ENCODE measurements around the gene GABRR1.
A peak's percentile ranks its signal among the peaks of the same experiment; 100 is the strongest.

Gene GABRR1

GRCh38 chr6:89161326-89162046 is 55.7 kb downstream of the GABRR1 start:
- H3K4me3 ChIP-seq (ENCODE audit: insufficient read length, low read depth), result no peak overlapping the region
- no peaks in the 10 kb centered on the region for H3K9me3 ChIP-seq (ENCODE audit: insufficient read depth, low read length)
- H3K9ac ChIP-seq (ENCODE audit: insufficient read length, low read depth), result no peak overlapping the region
- peaks cover 28% of the 10 kb centered on the region for H3K36me3 ChIP-seq (ENCODE audit: insufficient read depth, insufficient read length, low read length)
- no peaks in the 10 kb centered on the region for H3K27me3 ChIP-seq (ENCODE audit: insufficient read depth, insufficient read length)
- no peak for DNase-seq (ENCODE audit: low read depth, low spot score)
- no peak for TF ChIP-seq YY1 (IDR thresholded peaks at IDR 0.05; ENCODE audit: insufficient read depth, insufficient read length)
- TF ChIP-seq ZNF274 (IDR thresholded peaks at IDR 0.05; ENCODE audit: low read depth, low read length), result no peak
- no peaks in the 10 kb centered on the region for H3K4me1 ChIP-seq (ENCODE audit: insufficient read depth, insufficient read length)

DNA sequence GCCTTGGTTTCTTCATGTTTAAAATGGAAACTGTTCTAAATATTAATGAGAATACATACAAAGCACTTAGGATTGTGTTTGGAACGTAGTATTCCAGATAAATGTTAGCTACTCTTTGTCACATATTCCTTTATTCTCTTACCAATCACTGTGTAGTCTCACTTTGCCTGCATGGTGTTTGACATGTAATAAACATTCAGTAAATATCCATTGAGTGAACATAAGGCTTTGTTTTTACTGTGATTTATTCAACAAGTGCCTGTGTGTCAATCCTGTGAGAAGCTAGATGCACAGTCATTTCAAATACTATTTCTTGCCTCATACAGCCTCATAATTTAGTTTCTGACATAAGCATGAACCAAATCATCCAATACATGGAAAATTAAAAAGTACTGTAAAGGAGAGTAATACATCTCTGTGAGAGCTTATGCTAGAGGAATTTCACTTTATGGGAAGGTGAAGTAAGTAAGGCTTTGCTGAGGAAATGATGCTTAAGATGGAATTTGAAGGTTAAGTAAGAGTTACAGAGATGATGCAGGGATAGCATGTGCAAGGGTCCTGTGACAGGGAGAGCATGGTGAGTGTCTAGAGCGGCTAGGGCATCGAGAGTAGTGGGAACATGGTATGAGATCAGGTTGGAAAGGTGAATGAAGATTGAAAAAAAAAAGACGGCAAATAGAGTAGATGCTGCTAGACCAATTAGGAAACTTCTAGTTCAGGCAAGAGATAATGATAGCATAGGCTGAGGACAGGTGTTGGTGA is 56.6 kb downstream of the GABRR1 start:
- H3K4me1 ChIP-seq (ENCODE audit: insufficient read depth, insufficient read length), result no peaks in the 10 kb centered on the region

DNA sequence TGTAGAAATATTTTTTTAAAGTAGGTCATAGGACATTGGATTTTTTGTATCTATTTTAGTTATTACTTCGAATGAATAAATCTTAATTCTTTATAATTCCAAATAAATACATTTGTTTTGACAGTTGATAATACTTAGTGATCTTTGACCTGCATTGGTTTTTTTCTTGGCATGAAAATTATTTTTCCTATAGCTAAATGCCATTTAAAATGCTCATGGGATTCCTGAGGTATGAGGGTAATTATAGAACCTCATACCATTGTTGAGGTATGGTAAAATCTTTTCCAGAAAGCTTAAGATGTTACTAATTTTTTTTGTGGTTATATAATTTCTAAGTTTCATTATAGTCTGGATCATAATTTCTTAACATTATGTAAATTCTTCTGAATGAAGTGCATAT is 63.0 kb downstream of the GABRR1 start:
- H3K9ac ChIP-seq (ENCODE audit: insufficient read length, low read depth), result no peak overlapping the region
- DNase-seq (ENCODE audit: low read depth, low spot score), result no peak
- H3K36me3 ChIP-seq (ENCODE audit: insufficient read depth, insufficient read length, low read length), result peaks cover 12% of the 10 kb centered on the region
- no peaks in the 10 kb centered on the region for H3K27me3 ChIP-seq (ENCODE audit: insufficient read depth, insufficient read length)
- TF ChIP-seq YY1 (IDR thresholded peaks at IDR 0.05; ENCODE audit: insufficient read depth, insufficient read length) (no peak), SUZ12 (IDR thresholded peaks at IDR 0.05; ENCODE audit: extremely low read depth, insufficient read depth, insufficient read length) (no peak), ZNF274 (IDR thresholded peaks at IDR 0.05; ENCODE audit: low read depth, low read length) (no peak)
- H3K9me3 ChIP-seq (ENCODE audit: insufficient read depth, low read length), result no peaks in the 10 kb centered on the region
- no peaks in the 10 kb centered on the region for H3K4me1 ChIP-seq (ENCODE audit: insufficient read depth, insufficient read length)
- no peak overlapping the region for H3K4me3 ChIP-seq (ENCODE audit: insufficient read length, low read depth)

More for the DNA sequence above, 56.6 kb downstream of the GABRR1 start:
- no peak for DNase-seq (ENCODE audit: low read depth, low spot score)
- TF ChIP-seq SUZ12 (IDR thresholded peaks at IDR 0.05; ENCODE audit: extremely low read depth, insufficient read depth, insufficient read length), result no peak
- TF ChIP-seq YY1 (IDR thresholded peaks at IDR 0.05; ENCODE audit: insufficient read depth, insufficient read length), result no peak
- no peak for TF ChIP-seq ZNF274 (IDR thresholded peaks at IDR 0.05; ENCODE audit: low read depth, low read length)
- no peaks in the 10 kb centered on the region for H3K9me3 ChIP-seq (ENCODE audit: insufficient read depth, low read length)
- H3K36me3 ChIP-seq (ENCODE audit: insufficient read depth, insufficient read length, low read length), result peaks cover 28% of the 10 kb centered on the region
- H3K27me3 ChIP-seq (ENCODE audit: insufficient read depth, insufficient read length), result no peaks in the 10 kb centered on the region
- H3K9ac ChIP-seq (ENCODE audit: insufficient read length, low read depth), result no peak overlapping the region
- no peak overlapping the region for H3K4me3 ChIP-seq (ENCODE audit: insufficient read length, low read depth)

- no peaks in the 10 kb centered on the region for H3K4me1 ChIP-seq (ENCODE audit: insufficient read depth, insufficient read length)
- H3K9ac ChIP-seq (ENCODE audit: insufficient read length, low read depth), result no peak overlapping the region
- H3K9me3 ChIP-seq (ENCODE audit: insufficient read depth, low read length), result no peaks in the 10 kb centered on the region
- no peak for DNase-seq (ENCODE audit: low read depth, low spot score)
- peaks cover 31% of the 10 kb centered on the region for H3K27me3 ChIP-seq (ENCODE audit: insufficient read depth, insufficient read length)
- no peak for TF ChIP-seq ZNF274 (IDR thresholded peaks at IDR 0.05; ENCODE audit: low read depth, low read length)
- TF ChIP-seq YY1 (IDR thresholded peaks at IDR 0.05; ENCODE audit: insufficient read depth, insufficient read length), result no peak
- TF ChIP-seq SUZ12 (IDR thresholded peaks at IDR 0.05; ENCODE audit: extremely low read depth, insufficient read depth, insufficient read length), result no peak
- peaks cover 12% of the 10 kb centered on the region for H3K36me3 ChIP-seq (ENCODE audit: insufficient read depth, insufficient read length, low read length)
- no peak overlapping the region for H3K4me3 ChIP-seq (ENCODE audit: insufficient read length, low read depth)
Measured at GRCh38 chr6:89148016-89148750, 69.0 kb downstream of the GABRR1 start.

DNA sequence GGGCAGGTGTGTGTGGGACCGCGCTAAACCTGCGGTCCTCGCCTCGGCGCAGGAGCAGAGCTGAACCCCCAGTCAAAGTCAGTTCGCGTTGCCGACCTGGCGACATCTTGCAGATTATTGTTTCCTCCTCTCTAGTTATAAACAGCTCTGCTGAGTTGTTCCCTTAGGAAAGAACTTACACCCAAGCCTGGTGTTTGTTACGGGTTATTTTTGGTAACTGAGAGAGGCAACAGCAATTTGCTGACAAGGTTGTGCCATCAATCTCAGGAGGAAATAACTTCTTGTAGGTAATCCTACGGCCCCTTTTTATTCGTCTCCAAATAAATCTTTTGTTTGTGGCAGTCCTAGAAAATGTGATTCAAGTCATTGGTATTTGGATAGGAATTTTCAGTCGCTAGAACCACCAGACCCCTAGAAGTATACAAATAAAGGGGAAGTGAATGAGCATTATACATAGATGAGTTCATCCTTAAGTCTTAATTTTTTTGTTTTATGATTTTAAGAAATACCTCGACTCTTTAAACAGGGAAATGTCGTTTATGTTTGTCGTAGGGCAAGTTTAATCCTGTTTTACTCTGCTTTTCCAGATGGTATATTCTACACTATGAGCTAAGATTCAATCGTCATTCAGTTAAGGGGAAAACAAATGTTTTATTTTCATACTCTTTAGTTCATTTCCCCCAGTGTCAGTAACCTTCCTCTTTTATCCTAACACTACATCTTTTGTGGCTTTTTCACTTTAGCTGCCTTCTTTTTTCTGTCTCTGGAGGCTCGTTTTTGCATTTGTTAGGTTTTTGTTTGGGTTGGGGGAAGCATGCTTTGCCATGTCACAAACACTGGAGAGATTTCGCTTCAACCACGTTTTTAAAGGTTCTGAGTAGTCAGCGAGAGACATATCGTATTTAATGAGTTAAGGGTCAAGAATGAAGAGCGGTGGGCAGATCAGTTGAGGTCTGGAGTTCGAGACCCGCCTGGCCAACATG is 70.1 kb downstream of the GABRR1 start:
- Histone ChIP-seq H3K9ac (ENCODE audit: insufficient read length, low read depth) (peak overlapping the region; percentile 87), H3K4me3 (ENCODE audit: insufficient read length, low read depth) (peak overlapping the region; percentile 69), H3K27me3 (ENCODE audit: insufficient read depth, insufficient read length) (peaks cover 31% of the 10 kb centered on the region), H3K36me3 (ENCODE audit: insufficient read depth, insufficient read length, low read length) (peaks cover 12% of the 10 kb centered on the region), H3K4me1 (ENCODE audit: insufficient read depth, insufficient read length) (no peaks in the 10 kb centered on the region), H3K9me3 (ENCODE audit: insufficient read depth, low read length) (no peaks in the 10 kb centered on the region)
- DNase-seq (ENCODE audit: low read depth, low spot score), result no peak
- TF ChIP-seq YY1 (IDR thresholded peaks at IDR 0.05; ENCODE audit: insufficient read depth, insufficient read length), result no peak
- no peak for TF ChIP-seq ZNF274 (IDR thresholded peaks at IDR 0.05; ENCODE audit: low read depth, low read length)
- no peak for TF ChIP-seq SUZ12 (IDR thresholded peaks at IDR 0.05; ENCODE audit: extremely low read depth, insufficient read depth, insufficient read length)

GRCh38 chr6:89145956-89146717 is 71.0 kb downstream of the GABRR1 start, which contains the start of gene PM20D2:
Gene PM20D2 (plus strand): TSS chr6:89146055. CDS start chr6:89146145, 90 bp downstream.
- no peak for DNase-seq (ENCODE audit: low read depth, low spot score)
- Histone ChIP-seq H3K9ac (ENCODE audit: insufficient read length, low read depth) (peak within 1 kb of the TSS; percentile 87), H3K36me3 (ENCODE audit: insufficient read depth, insufficient read length, low read length) (peaks cover 10% of the 10 kb centered on the region), H3K4me3 (ENCODE audit: insufficient read length, low read depth) (peak within 1 kb of the TSS; percentile 69), H3K4me1 (ENCODE audit: insufficient read depth, insufficient read length) (no peaks in the 10 kb centered on the region), H3K9me3 (ENCODE audit: insufficient read depth, low read length) (no peaks in the 10 kb centered on the region), H3K27me3 (ENCODE audit: insufficient read depth, insufficient read length) (peaks cover 31% of the 10 kb centered on the region)
- no peak for TF ChIP-seq YY1 (IDR thresholded peaks at IDR 0.05; ENCODE audit: insufficient read depth, insufficient read length)
- TF ChIP-seq ZNF274 (IDR thresholded peaks at IDR 0.05; ENCODE audit: low read depth, low read length), result no peak
- TF ChIP-seq SUZ12 (IDR thresholded peaks at IDR 0.05; ENCODE audit: extremely low read depth, insufficient read depth, insufficient read length), result no peak

Data from NT2/D1 (cell line).